ENCODE measurements around the gene FAM174B. TPM values are rescaled to one million over a fixed set of nuclear protein-coding genes. Genes with fewer than 3 reads are reported as not detected.

Gene FAM174B
- polyA plus RNA-seq, 1 donor from 2014 or later = 20.1 TPM

GRCh38 chr15:92574161-92574560 lies 81.4 kb downstream of the FAM174B start:
- no peak for TF ChIP-seq MXI1 (conservative IDR thresholded peaks at IDR 0.05; ENCODE audit: poor library complexity, severe bottlenecking)
- TF ChIP-seq EP300 (conservative IDR thresholded peaks at IDR 0.05; ENCODE audit: poor library complexity, severe bottlenecking) = no peak
- TF ChIP-seq SMC3 (conservative IDR thresholded peaks at IDR 0.05; ENCODE audit: poor library complexity) = no peak
- TF ChIP-seq EZH2 (IDR thresholded peaks at IDR 0.05; ENCODE audit: borderline replicate concordance, insufficient read depth, low read length, poor library complexity, severe bottlenecking) = no peak
- TF ChIP-seq TAF1 (IDR thresholded peaks at IDR 0.05; ENCODE audit: low read depth) = no peak
- no peak for TF ChIP-seq CTCF (IDR thresholded peaks at IDR 0.05; ENCODE audit: poor library complexity, severe bottlenecking)
- TF ChIP-seq REST (IDR thresholded peaks at IDR 0.05; ENCODE audit: borderline replicate concordance) = no peak
- TF ChIP-seq RAD21 (conservative IDR thresholded peaks at IDR 0.05) = no peak
- TF ChIP-seq POLR2AphosphoS5 (IDR thresholded peaks at IDR 0.05) = no peak
- Histone ChIP-seq H3K9me2 (ENCODE audit: insufficient read depth, low read length) (no peaks in the 10 kb centered on the region), H3K27me3 (ENCODE audit: insufficient read depth, low read depth, low read length) (no peaks in the 10 kb centered on the region), H3K9ac (ENCODE audit: low read length) (no peak overlapping the region), H4K20me1 (ENCODE audit: insufficient read depth) (no peaks in the 10 kb centered on the region), H3K79me2 (replicated peaks; ENCODE audit: insufficient read depth, low read length) (no peaks in the 10 kb centered on the region), H2AFZ (ENCODE audit: low read depth, low read length) (no peak overlapping the region), H3K36me3 (ENCODE audit: insufficient read depth, low read length) (no peaks in the 10 kb centered on the region), H3K4me2 (ENCODE audit: low read length) (no peak overlapping the region), H3F3A (ENCODE audit: insufficient read depth, low read length, poor library complexity, severe bottlenecking) (no peaks in the 10 kb centered on the region), H3K9me3 (ENCODE audit: low read length) (no peaks in the 10 kb centered on the region), H3K4me3 (ENCODE audit: low read length) (no peak overlapping the region), H3K27ac (ENCODE audit: low read length) (no peak overlapping the region)

GRCh38 chr15:92571824-92572223 lies 83.8 kb downstream of the FAM174B start:
- no peaks in the 10 kb centered on the region for H3K27me3 ChIP-seq (ENCODE audit: insufficient read depth, low read depth, low read length)
- no peaks in the 10 kb centered on the region for H3F3A ChIP-seq (ENCODE audit: insufficient read depth, low read length, poor library complexity, severe bottlenecking)

More at GRCh38 chr15:92571824-92572223, 83.8 kb downstream of the FAM174B start:
- Histone ChIP-seq H3K4me2 (ENCODE audit: low read length) (no peak overlapping the region), H2AFZ (ENCODE audit: low read depth, low read length) (no peak overlapping the region), H3K79me2 (replicated peaks; ENCODE audit: insufficient read depth, low read length) (no peaks in the 10 kb centered on the region), H3K9ac (ENCODE audit: low read length) (no peak overlapping the region), H3K9me2 (ENCODE audit: insufficient read depth, low read length) (no peaks in the 10 kb centered on the region), H4K20me1 (ENCODE audit: insufficient read depth) (no peaks in the 10 kb centered on the region), H3K27ac (ENCODE audit: low read length) (no peak overlapping the region), H3K9me3 (ENCODE audit: low read length) (no peaks in the 10 kb centered on the region), H3K36me3 (ENCODE audit: insufficient read depth, low read length) (no peaks in the 10 kb centered on the region), H3K4me3 (ENCODE audit: low read length) (no peak overlapping the region)
- TF ChIP-seq MXI1 (conservative IDR thresholded peaks at IDR 0.05; ENCODE audit: poor library complexity, severe bottlenecking) (no peak), EP300 (conservative IDR thresholded peaks at IDR 0.05; ENCODE audit: poor library complexity, severe bottlenecking) (no peak), EZH2 (IDR thresholded peaks at IDR 0.05; ENCODE audit: borderline replicate concordance, insufficient read depth, low read length, poor library complexity, severe bottlenecking) (no peak)
